HL-60/S4 (cell line): Measurements from ENCODE around the gene SUB1.
"Not testable (repeated sequence)": the region's sequence is repeated elsewhere in the genome, so short reads cannot be mapped to it uniquely, and the experiment has no call there.

Experiments used
- in situ Hi-C: fragments of 300-500 bp; cut with MboI; formaldehyde crosslinking; loops from 2 replicates; pipeline ENCODE4 v1.14.3; 2022; ENCODE audit warnings: low sequenced_read_pairs

The SUB1 gene

GRCh38 chr5:32585446-32586275 is at the start of gene SUB1:
TSS of gene SUB1 (plus strand) at chr5:32585557. CDS start at chr5:32588513, 2,956 bp downstream.
- in situ Hi-C loops, result no loop called here

DNA sequence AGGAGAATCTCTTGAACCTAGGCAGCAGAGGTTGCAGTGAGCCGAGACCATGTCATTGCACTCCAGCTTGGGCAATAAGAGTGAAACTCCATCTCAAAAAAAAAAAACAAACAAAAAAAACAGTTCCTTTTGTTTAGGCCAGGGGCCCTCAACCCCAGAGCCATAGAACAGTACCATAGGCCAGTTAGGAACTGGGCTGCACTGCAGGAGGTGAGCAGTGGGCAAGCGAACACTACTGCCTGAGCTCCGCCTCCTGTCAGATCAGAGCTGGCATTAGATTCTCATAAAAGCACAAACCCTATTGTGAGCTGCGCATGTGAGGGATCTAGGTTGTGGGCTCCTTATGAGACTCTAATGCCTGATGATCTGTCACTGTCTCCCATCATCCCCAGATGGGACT is 49.1 kb upstream of the SUB1 start:
- in situ Hi-C loops, result no loop called here

GRCh38 chr5:32537437-32538029 is 47.8 kb upstream of the SUB1 start:
- in situ Hi-C loops, result not testable (repeated sequence)

DNA sequence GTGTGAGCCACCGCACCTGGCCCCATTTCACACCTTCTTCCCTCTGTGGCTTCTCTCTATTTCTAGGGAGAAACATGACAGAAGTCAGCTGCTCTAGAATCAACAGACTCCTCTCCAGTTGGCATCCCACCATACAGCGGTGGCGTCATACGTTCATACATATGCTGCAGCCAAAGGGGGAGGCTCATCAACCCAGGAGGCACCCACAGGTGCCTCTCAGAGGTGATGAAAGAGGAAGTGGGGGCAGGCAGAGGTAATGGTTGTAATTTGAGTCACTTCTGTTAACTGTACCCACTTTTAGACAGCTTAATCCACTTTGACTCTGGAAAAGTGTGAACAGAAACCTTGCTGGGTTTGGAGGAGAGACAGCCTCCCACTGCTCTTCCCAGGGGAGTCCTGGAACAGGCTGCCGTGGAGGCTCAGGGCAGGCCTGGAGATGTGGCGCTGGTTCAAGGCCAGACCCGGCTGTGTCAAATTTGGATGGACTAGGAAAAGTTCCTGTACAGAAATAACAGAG is 47.3 kb upstream of the SUB1 start:
- in situ Hi-C loops, result no loop called here

- in situ Hi-C loops, result no loop called here
These were observed 45.1 kb upstream of the SUB1 start for GRCh38 chr5:32539981-32540845.

DNA sequence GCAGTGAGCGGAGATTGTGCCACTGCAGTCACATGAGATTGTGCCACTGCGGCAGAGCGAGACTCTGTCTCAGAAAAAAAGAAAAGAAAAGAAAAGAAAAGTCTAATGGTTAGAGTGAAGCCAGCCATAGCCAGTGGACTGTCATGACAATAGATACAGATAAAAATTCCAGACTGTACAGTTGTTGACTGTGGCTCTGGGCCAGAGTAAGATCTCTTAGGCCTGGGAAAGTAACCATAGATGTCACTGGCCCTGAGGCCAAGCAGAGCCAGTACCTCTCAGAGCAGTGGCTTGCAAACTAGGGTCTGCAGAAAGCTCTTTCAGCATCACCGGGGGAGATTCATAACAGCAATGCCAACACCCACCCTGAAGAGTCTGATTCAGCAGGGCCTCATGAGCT is 44.1 kb upstream of the SUB1 start:
- in situ Hi-C loops, result no loop called here

GRCh38 chr5:32542216-32543059 is 42.9 kb upstream of the SUB1 start:
- in situ Hi-C loops, result no loop called here

- in situ Hi-C loops, result no loop called here
These were observed 42.1 kb upstream of the SUB1 start for GRCh38 chr5:32543291-32543690.

DNA sequence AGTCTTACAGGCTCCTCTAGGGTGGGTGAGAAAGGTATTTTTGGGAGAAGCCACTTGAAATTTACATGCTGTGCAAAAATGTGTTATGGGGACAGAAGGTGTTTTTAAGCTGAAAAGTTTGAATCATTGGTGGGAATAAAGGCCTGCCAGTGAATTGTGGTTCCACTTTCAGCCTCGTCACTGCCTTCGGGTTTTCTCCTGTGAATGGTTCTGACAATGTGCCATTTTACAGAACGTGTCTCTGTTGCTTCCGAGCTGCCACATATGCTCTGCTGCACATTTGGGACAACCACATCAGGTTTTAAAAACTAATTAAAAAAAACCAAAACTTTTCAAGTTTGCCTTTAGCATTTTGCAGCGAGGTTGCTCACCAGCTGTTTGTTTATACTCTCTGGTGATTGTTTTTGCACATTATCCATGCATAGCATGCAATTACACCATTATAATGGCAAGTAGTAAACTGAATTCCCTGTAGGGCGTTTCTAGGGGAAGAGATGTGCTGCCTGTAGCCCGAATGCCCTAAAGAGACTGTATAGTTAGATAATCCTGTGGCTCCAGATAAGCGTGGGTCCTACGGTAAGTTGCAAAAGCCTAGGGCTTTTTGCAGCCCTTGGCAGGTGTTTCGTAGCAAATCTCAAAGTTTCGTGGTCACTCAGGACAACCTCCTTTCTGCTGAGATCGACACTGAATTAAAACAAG is 40.1 kb upstream of the SUB1 start:
- in situ Hi-C loops, result no loop called here

GRCh38 chr5:32551194-32551593 is 34.2 kb upstream of the SUB1 start:
- in situ Hi-C loops, result no loop called here

DNA sequence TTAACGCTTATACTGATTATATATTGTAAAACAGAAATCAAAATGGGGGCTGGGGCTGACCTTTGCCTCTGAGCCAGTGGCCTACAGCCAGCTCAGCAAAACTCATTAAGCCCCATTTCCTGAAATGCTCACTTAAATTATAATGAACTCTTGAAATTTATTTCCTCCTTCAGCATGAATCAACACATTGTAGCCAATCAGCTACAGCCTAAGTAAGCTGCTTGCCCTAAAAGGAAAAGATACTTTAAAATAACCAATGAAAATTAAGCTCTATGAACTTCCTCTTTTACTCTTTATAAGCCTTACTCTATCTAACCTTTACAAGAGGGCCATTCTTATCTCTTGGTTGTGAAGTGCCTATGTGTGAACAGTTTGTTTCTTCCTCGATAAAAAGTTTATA is 33.5 kb upstream of the SUB1 start:
- in situ Hi-C loops, result no loop called here

DNA sequence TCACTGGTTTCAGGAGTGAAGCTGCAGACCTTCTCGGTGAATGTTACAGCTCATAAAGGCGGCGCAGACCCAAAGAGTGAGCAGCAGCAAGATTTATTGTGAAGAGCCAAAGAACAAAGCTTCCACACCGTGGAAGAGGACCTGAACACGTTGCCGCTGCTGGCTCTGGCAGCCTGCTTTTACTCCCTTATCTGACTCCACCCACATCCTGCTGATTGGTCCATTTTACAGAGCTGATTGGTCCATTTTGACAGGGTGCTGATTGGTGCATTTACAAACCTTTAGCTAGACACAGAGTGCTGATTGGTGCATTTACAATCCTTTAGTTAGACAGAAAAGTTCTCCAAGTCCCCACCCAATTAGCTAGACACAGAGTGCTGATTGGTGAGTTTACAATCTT is 32.9 kb upstream of the SUB1 start:
- in situ Hi-C loops, result not testable (repeated sequence)

DNA sequence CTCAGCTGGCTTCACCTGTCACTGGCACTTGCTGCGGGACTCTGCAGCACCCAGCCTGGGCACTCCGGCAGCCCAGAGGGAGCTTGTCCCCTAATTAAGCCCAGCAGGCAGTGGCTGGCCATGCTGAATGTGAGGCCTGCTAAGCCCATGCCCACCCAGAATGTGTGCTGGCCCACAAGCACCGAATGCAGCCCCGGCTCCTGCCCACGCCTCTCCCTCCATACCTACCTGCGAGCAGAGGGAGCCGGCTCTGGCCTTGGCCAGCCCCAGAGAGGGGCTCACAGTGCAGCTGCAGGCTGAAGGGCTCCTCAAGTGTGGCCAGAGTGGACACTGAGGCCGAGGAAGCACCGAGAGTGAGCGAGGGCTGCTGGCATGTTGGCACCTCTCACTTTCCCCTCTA is 32.4 kb upstream of the SUB1 start:
- in situ Hi-C loops, result no loop called here

- in situ Hi-C loops, result not testable (repeated sequence)
These were observed 31.1 kb upstream of the SUB1 start for GRCh38 chr5:32554181-32554780.

DNA sequence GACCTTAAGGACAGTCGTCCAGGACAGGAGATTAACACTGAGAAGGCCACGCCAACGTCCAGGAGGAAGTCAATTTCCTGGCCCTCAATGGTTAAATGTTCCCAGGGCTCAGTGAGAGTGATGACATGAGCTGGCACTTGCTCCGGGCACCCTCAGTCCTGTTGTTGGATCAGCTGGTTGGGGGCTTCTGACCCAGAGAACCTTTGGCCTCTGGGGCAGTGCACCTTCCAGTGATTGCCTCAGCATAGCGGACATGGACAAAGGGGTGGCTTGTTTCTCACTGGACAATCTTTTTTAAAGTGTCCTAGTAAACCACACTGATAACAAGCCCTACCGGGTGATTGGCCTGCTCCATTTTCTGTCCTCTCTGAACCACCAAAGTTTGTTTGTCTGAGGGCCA is 28.8 kb upstream of the SUB1 start:
- in situ Hi-C loops, result not testable (repeated sequence)

DNA sequence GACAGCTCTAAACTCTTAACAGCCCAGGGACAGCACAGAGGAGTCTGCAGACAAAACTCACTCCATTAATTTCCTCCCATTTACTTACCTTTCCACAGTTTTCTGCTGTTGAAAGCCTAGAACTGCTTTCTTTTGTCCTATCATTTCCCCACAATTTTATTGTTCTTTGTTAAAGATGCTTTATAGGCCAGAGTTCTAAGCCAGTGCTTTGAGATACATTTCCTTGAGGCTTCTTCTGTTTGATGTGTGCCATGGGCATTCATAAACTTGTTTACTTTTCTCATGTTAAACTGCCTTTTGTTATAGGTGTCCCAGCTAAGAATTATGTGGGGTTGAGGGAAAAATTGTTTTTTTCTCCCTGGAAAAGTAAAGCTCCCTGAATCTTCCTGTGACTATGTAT is 25.9 kb upstream of the SUB1 start:
- in situ Hi-C loops, result no loop called here

- in situ Hi-C loops, result no loop called here
These were observed 25.4 kb upstream of the SUB1 start for GRCh38 chr5:32559921-32560320.

- in situ Hi-C loops, result no loop called here
These were observed 23.3 kb upstream of the SUB1 start for GRCh38 chr5:32562056-32562455.

DNA sequence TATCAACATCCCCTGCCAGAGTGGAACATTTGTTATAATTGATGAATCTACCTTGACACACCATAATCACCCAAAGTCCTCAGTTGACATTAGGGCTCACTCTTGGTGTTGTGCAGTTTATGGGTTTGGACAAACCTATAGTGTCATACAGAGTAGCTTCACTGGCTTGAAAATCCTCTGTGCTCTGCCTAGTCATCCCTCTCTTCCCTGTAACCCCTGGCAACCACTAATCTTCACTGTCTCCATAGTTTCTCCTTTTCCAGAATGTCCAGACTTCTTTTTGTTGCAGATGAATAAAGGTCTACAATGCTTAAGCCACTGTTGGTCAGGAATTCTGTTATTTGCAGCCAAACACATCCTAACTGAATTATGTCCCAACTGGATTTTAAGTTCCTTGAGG is 22.5 kb upstream of the SUB1 start:
- in situ Hi-C loops, result no loop called here

DNA sequence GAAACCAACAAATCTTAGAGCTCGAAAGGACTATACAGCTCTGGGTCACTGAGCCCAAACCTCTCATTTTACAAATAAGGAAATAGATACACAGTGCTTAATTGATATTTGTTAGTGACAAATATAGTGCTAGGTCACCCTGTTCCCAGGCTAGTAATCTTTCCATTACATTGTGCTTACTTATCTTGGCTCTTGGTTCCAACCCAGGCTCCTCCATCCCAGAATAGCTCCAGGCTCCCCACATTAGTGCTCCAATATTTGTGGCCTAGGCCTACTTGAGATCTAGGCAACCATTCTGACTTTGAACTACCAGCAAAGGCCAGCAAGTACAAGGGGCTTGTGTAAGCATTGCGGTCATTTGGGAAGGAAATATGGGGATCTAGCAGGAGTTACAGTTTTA is 21.7 kb upstream of the SUB1 start:
- in situ Hi-C loops, result no loop called here
